Smooth muscle cell (in vitro differentiated cells): ENCODE measurements around the gene WDR18. TPM values are rescaled to one million over a fixed set of nuclear protein-coding genes. Genes with fewer than 3 reads are reported as not detected.
"Not testable (repeated sequence)": the region's sequence is repeated elsewhere in the genome, so short reads cannot be mapped to it uniquely, and the experiment has no call there.

Experiments
- DNase-seq: peaks from one replicate; lab custom pipeline; 2025; ENCODE audit not compliant: unreplicated experiment; lab: John Stamatoyannopoulos, UW
- H2AFZ ChIP-seq: fragments of 200-600 bp; sonication (generic); 2 replicates; pipeline ENCODE4 v1.6.0; 2016; ENCODE audit warnings: antibody characterized with exemption, low read depth, mild to moderate bottlenecking
- H3F3A ChIP-seq: fragments of 200-600 bp; sonication (generic); 2 replicates; pipeline ENCODE4 v1.6.0; 2017; ENCODE audit warnings: antibody characterized with exemption, low read depth
- H3K27ac ChIP-seq: fragments of 200-600 bp; sonication (generic); 2 replicates; pipeline ENCODE4 v1.5.1; 2016; ENCODE audit warnings: low read depth, mild to moderate bottlenecking
- H3K27me3 ChIP-seq: fragments of 200-600 bp; sonication (generic); 2 replicates; pipeline ENCODE4 v1.6.1; 2016; ENCODE audit warnings: low read depth, mild to moderate bottlenecking
- H3K36me3 ChIP-seq: fragments of 200-600 bp; sonication (generic); 2 replicates; pipeline ENCODE4 v1.5.1; 2016; ENCODE audit warnings: low read depth
- H3K4me1 ChIP-seq: fragments of 200-600 bp; sonication (generic); 2 replicates; pipeline ENCODE4 v1.5.1; 2016; ENCODE audit warnings: low read depth
- H3K4me2 ChIP-seq: fragments of 200-600 bp; sonication (generic); 2 replicates; pipeline ENCODE4 v1.6.0; 2016; ENCODE audit warnings: mild to moderate bottlenecking
- H3K4me3 ChIP-seq: fragments of 200-600 bp; sonication (generic); 2 replicates; pipeline ENCODE4 v1.5.1; 2016; ENCODE audit warnings: mild to moderate bottlenecking
- H3K79me2 ChIP-seq: fragments of 200-600 bp; sonication (generic); 2 replicates; pipeline ENCODE4 v1.6.0; 2016; ENCODE audit warnings: low read depth, mild to moderate bottlenecking
- H3K9ac ChIP-seq: fragments of 200-600 bp; sonication (generic); 2 replicates; pipeline ENCODE4 v1.6.0; 2016; ENCODE audit warnings: low read depth
- H3K9me3 ChIP-seq: fragments of 200-600 bp; sonication (generic); replicated peaks from 2 replicates; pipeline ENCODE4 v1.5.1; 2016; ENCODE audit warnings: low read depth
- H4K20me1 ChIP-seq: fragments of 200-600 bp; sonication (generic); 2 replicates; pipeline ENCODE4 v1.6.0; 2016; ENCODE audit warnings: low read depth
- CTCF ChIP-seq: fragments of 200-600 bp; sonication (generic); IDR thresholded peaks from 2 replicates; pipeline ENCODE4 v1.5.1; 2017; ENCODE audit warnings: borderline replicate concordance, mild to moderate bottlenecking, antibody characterized with exemption; ENCODE audit not compliant: insufficient read depth, poor library complexity, severe bottlenecking
- WGBS: methylation state at CpG from one replicate; pipeline ENCODE4 v1.1.7; 2016; ENCODE audit warnings: low lambda C conversion rate; 5-methylcytosine and 5-hydroxymethylcytosine counted together
- polyA plus RNA-seq: library from polyadenylated mRNA; unstranded; fragments of >200 nt; fragmentation: Nextera tagmentation; extraction: Ambion mirVana; gene quantifications from 2 replicates; pipeline ENCODE4 v1.2.1, GENCODE V29; 2016
- total RNA-seq: library from RNA; depleted of rRNA; stranded (reverse); fragments of >200 nt; gene quantifications from 2 replicates; pipeline ENCODE4 v1.2.3, GENCODE V29; 2014

WDR18 gene
- total and polyA plus RNA-seq, 2 experiments from 2014 or later: 69.4 to 160 TPM

- Histone ChIP-seq H3K9ac (peak within 1 kb of the TSS; percentile 97), H3K4me2 (peak within 1 kb of the TSS; percentile 96), H2AFZ (no peak within 1 kb of the TSS), H3K9me3 (no peaks in the 10 kb centered on the region), H3K4me3 (peak within 1 kb of the TSS; percentile 87), H3K4me1 (peaks cover 29% of the 10 kb centered on the region), H3K27me3 (no peaks in the 10 kb centered on the region), H3K36me3 (no peaks in the 10 kb centered on the region), H4K20me1 (peaks cover 47% of the 10 kb centered on the region), H3K27ac (peak within 1 kb of the TSS; percentile 95), H3F3A (peaks cover 12% of the 10 kb centered on the region), H3K79me2 (peaks cover 48% of the 10 kb centered on the region)
- TF ChIP-seq CTCF: no peak
- WGBS: under 1% methylated on average over 44 of the region's 68 CpGs
- DNase-seq: peak; percentile 87
These were observed 36.8 kb downstream of the WDR18 start, which contains the start of gene TMEM259 for GRCh38 chr19:1020868-1021425. TMEM259 (minus strand) TSS chr19:1021123; CDS start chr19:1020996, 127 bp downstream.

- not testable (repeated sequence) for H2AFZ ChIP-seq, H3K9ac ChIP-seq, DNase-seq, H3K27me3 ChIP-seq, H3K4me3 ChIP-seq, H3K9me3 ChIP-seq, H3K27ac ChIP-seq, H3K36me3 ChIP-seq, H3K4me2 ChIP-seq
- peaks cover 47% of the 10 kb centered on the region for H3K79me2 ChIP-seq
- peaks cover 41% of the 10 kb centered on the region for H4K20me1 ChIP-seq
- 95% methylated on average over 5 of the region's 5 CpGs for WGBS
- peaks cover 23% of the 10 kb centered on the region for H3K4me1 ChIP-seq
- H3F3A ChIP-seq: peaks cover 15% of the 10 kb centered on the region
These were observed 39.7 kb downstream of the WDR18 start for GRCh38 chr19:1023883-1024188.

GRCh38 chr19:1025080-1025479 is 40.9 kb downstream of the WDR18 start:
- H3F3A ChIP-seq: peaks cover 15% of the 10 kb centered on the region
- H3K27me3 ChIP-seq, H3K9me3 ChIP-seq, H2AFZ ChIP-seq, H3K4me3 ChIP-seq, H3K36me3 ChIP-seq, DNase-seq, H3K9ac ChIP-seq, H3K4me2 ChIP-seq: not testable (repeated sequence)
- H3K27ac ChIP-seq: peak overlapping the region; percentile 95
- peaks cover 47% of the 10 kb centered on the region for H3K79me2 ChIP-seq
- WGBS: over 99% methylated on average over 6 of the region's 6 CpGs
- peaks cover 41% of the 10 kb centered on the region for H4K20me1 ChIP-seq
- peaks cover 13% of the 10 kb centered on the region for H3K4me1 ChIP-seq

- TF ChIP-seq CTCF: no peak
- Histone ChIP-seq H3K36me3 (no peaks in the 10 kb centered on the region), H3K79me2 (peaks cover 51% of the 10 kb centered on the region), H3K9ac (peak within 1 kb of the TSS; percentile 90), H4K20me1 (peaks cover 46% of the 10 kb centered on the region), H2AFZ (peak within 1 kb of the TSS; percentile 91), H3K9me3 (no peaks in the 10 kb centered on the region), H3K4me1 (peaks cover 20% of the 10 kb centered on the region), H3K4me3 (peak within 1 kb of the TSS; percentile 98), H3F3A (peaks cover 15% of the 10 kb centered on the region), H3K4me2 (peak within 1 kb of the TSS; percentile 99), H3K27ac (peak within 1 kb of the TSS; percentile 95), H3K27me3 (no peaks in the 10 kb centered on the region)
- 2% methylated on average over 48 of the region's 63 CpGs for WGBS
- DNase-seq: peak; percentile 43
These were observed 42.0 kb downstream of the WDR18 start, which contains the start of gene CNN2 for GRCh38 chr19:1025960-1026782. CNN2 (plus strand) TSS chr19:1026608; CDS start chr19:1026662, 54 bp downstream.
